GM12891 (cell line): ENCODE data around the gene GSTO2.

ENCODE experiments used
- POLR2A ChIP-seq: IDR thresholded peaks from 2 replicates; pipeline ENCODE4 v1.6.1; 2011; ENCODE audit warnings: low read depth, low read length, control low read depth
- POLR2AphosphoS5 ChIP-seq: IDR thresholded peaks from 2 replicates; pipeline ENCODE4 v1.6.1; 2011; ENCODE audit warnings: low read depth, low read length, control low read depth
- POU2F2 ChIP-seq: IDR thresholded peaks from 2 replicates; pipeline ENCODE4 v1.6.1; 2011; ENCODE audit warnings: low read depth, mild to moderate bottlenecking, control low read depth, low read length, moderate library complexity
- SPI1 ChIP-seq: IDR thresholded peaks from 2 replicates; pipeline ENCODE4 v1.6.1; 2011; ENCODE audit warnings: low read depth, low read length, control low read depth
- TAF1 ChIP-seq: IDR thresholded peaks from 2 replicates; pipeline ENCODE4 v1.6.1; 2011; ENCODE audit warnings: low read depth, low read length, control low read depth

DNA sequence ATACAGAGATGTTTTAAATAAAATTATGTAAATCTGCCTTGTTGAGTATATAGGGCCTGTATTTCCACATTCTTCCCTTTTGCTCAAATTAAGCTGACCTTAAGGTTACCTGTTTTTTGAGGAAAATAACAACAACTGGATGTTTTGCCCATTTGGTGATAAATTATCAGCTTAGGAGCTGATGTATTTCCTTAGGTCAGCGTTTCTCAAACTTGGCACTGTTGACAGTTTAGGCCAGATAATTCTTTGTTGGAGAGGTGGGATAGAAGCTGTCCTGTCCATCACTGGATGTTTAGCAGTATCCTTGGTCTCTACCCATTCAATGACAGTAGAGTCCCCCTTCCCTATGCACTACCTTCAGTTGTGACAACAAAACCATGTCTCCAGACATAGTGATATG is 7.2 kb downstream of the GSTO2 start:
- TF ChIP-seq POLR2A, result no peak
- TF ChIP-seq POLR2AphosphoS5, result no peak
- no peak for TF ChIP-seq TAF1
- no peak for TF ChIP-seq SPI1
- no peak for TF ChIP-seq POU2F2
